ENCODE measurements around the gene TNPO2.
"Not testable (repeated sequence)": the region's sequence is repeated elsewhere in the genome, so short reads cannot be mapped to it uniquely, and the experiment has no call there.

DNA sequence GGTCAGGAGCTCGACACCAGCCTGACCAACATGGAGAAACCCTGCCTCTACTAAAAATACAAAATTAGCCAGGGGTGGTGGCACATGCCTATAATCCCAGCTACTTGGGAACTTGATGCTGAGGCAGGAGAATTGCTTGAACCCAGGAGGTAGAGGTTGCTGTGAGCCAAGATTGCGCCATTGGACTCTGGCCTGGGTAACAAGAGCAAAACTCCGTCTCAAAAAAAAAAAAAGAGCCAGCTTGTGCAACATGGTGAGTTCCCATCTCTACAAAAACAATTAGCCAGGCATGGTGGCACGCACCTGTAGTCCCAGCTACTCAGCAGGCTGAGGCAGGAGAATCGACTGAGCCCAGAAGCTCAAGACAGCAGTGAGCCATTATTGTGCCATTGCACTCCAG is 45.7 kb downstream of the TNPO2 start:
- TF ChIP-seq, protein P1, sequence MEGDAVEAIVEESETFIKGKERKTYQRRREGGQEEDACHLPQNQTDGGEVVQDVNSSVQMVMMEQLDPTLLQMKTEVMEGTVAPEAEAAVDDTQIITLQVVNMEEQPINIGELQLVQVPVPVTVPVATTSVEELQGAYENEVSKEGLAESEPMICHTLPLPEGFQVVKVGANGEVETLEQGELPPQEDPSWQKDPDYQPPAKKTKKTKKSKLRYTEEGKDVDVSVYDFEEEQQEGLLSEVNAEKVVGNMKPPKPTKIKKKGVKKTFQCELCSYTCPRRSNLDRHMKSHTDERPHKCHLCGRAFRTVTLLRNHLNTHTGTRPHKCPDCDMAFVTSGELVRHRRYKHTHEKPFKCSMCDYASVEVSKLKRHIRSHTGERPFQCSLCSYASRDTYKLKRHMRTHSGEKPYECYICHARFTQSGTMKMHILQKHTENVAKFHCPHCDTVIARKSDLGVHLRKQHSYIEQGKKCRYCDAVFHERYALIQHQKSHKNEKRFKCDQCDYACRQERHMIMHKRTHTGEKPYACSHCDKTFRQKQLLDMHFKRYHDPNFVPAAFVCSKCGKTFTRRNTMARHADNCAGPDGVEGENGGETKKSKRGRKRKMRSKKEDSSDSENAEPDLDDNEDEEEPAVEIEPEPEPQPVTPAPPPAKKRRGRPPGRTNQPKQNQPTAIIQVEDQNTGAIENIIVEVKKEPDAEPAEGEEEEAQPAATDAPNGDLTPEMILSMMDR (conservative IDR thresholded peaks at IDR 0.05; ENCODE audit: low read depth in 2 of 2), result not testable (repeated sequence)
- TF ChIP-seq CREB1 (CRISPR knock-in tag; IDR thresholded peaks at IDR 0.05; ENCODE audit: low read depth); EZH2phosphoT487 (IDR thresholded peaks at IDR 0.05; ENCODE audit: unreplicated experiment); POLR2AphosphoS5 (IDR thresholded peaks at IDR 0.05; ENCODE audit: low read depth); EZH2 (IDR thresholded peaks at IDR 0.05; ENCODE audit: low read depth, unreplicated experiment): not testable (repeated sequence)
- TF ChIP-seq, protein P2, sequence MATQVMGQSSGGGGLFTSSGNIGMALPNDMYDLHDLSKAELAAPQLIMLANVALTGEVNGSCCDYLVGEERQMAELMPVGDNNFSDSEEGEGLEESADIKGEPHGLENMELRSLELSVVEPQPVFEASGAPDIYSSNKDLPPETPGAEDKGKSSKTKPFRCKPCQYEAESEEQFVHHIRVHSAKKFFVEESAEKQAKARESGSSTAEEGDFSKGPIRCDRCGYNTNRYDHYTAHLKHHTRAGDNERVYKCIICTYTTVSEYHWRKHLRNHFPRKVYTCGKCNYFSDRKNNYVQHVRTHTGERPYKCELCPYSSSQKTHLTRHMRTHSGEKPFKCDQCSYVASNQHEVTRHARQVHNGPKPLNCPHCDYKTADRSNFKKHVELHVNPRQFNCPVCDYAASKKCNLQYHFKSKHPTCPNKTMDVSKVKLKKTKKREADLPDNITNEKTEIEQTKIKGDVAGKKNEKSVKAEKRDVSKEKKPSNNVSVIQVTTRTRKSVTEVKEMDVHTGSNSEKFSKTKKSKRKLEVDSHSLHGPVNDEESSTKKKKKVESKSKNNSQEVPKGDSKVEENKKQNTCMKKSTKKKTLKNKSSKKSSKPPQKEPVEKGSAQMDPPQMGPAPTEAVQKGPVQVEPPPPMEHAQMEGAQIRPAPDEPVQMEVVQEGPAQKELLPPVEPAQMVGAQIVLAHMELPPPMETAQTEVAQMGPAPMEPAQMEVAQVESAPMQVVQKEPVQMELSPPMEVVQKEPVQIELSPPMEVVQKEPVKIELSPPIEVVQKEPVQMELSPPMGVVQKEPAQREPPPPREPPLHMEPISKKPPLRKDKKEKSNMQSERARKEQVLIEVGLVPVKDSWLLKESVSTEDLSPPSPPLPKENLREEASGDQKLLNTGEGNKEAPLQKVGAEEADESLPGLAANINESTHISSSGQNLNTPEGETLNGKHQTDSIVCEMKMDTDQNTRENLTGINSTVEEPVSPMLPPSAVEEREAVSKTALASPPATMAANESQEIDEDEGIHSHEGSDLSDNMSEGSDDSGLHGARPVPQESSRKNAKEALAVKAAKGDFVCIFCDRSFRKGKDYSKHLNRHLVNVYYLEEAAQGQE (IDR thresholded peaks at IDR 0.05; ENCODE audit: unreplicated experiment), result not testable (repeated sequence)

All from GM23338 (cell line).